Erythroblast (primary cell): ENCODE results near the gene XYLT1.

ENCODE experiments used
- GATA1 ChIP-seq: IDR thresholded peaks from 2 replicates; pipeline ENCODE4 v1.6.1; 2011; ENCODE audit warnings: low read depth, mild to moderate bottlenecking, control low read depth, low read length, moderate library complexity
- POLR2A ChIP-seq: IDR thresholded peaks from 2 replicates; pipeline ENCODE4 v1.6.1; 2011; ENCODE audit warnings: mild to moderate bottlenecking, low read length

DNA sequence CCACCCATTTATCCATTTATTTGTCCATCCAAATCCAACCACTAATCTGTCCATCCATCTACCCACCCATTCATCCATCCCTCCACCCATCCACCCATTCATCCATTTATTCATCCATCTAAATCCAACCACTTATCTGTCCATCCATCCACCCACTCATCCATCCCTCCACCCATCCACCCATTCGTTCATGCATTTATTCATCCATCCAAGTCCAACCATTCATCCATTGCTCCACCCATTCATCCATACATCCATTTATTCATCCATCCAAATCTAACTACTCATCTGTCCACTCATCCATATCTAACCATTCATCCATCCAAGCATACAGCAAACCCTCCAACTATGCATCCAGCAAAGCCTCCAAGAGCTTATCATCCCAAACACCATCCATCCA lies 267.3 kb downstream of the XYLT1 start:
- TF ChIP-seq POLR2A (no peak), GATA1 (no peak)
